Thoracic aorta (tissue), 2 donors: Measurements from ENCODE around the gene MAN1C1. TPM values are rescaled to one million over a fixed set of nuclear protein-coding genes. Genes with fewer than 3 reads are reported as not detected.
"Not testable (repeated sequence)": the region's sequence is repeated elsewhere in the genome, so short reads cannot be mapped to it uniquely, and the experiment has no call there.

Source experiments
- ATAC-seq: fragments of 150-250 bp; one replicate; pipeline ENCODE4 v1.8.0; 2017; ENCODE audit warnings: low read depth; ENCODE audit not compliant: insufficient number of reproducible peaks, low FRiP score
- DNase-seq: peaks from one replicate; pipeline ENCODE4 v3.0.0-alpha.2; 2020; ENCODE audit warnings: low spot score
- H3K27ac ChIP-seq, 2 donors: fragments of 200-600 bp; sonication (generic); 1 replicate in 1 of 2; 2 replicates in 1 of 2; pipeline ENCODE4 v1.5.1; 2016; ENCODE audit warnings: mild to moderate bottlenecking in 2 of 2, moderate library complexity in 2 of 2
- H3K27me3 ChIP-seq: fragments of 200-600 bp; sonication (generic); replicated peaks from 2 replicates; pipeline ENCODE4 v1.6.0; 2016; ENCODE audit warnings: mild to moderate bottlenecking; ENCODE audit not compliant: insufficient read depth
- H3K36me3 ChIP-seq: fragments of 200-600 bp; sonication (generic); one replicate; pipeline ENCODE4 v1.5.1; 2016
- H3K4me1 ChIP-seq, 2 donors: fragments of 200-600 bp; sonication (generic); 1 replicate in 1 of 2; 2 replicates in 1 of 2; pipeline versions ENCODE4 v1.5.1 to v1.6.0; 2016; ENCODE audit warnings: low read depth in 2 of 2, mild to moderate bottlenecking in 1 of 2; ENCODE audit not compliant: control insufficient read depth in 1 of 2
- H3K4me3 ChIP-seq: fragments of 200-600 bp; sonication (generic); 2 replicates; pipeline ENCODE4 v1.5.1; 2016; ENCODE audit warnings: mild to moderate bottlenecking
- H3K9me3 ChIP-seq: fragments of 200-600 bp; sonication (generic); 2 replicates; pipeline ENCODE4 v1.5.1; 2016
- total RNA-seq, 2 donors: library from RNA; depleted of rRNA; stranded (reverse); fragments of >200 nt; gene quantifications; one replicate each; pipeline versions ENCODE4 v1.1.0 to v1.2.3, GENCODE V29; 2016
- TF ChIP-seq, protein P1 (sequence below): fragments of 200-600 bp; sonication (generic); IDR thresholded peaks from one replicate; pipeline ENCODE4 v1.5.1; 2019; ENCODE audit warnings: antibody characterized with exemption

Gene MAN1C1
- total RNA-seq, 2 donors from 2014 or later = 21.0 to 26.0 TPM

DNA sequence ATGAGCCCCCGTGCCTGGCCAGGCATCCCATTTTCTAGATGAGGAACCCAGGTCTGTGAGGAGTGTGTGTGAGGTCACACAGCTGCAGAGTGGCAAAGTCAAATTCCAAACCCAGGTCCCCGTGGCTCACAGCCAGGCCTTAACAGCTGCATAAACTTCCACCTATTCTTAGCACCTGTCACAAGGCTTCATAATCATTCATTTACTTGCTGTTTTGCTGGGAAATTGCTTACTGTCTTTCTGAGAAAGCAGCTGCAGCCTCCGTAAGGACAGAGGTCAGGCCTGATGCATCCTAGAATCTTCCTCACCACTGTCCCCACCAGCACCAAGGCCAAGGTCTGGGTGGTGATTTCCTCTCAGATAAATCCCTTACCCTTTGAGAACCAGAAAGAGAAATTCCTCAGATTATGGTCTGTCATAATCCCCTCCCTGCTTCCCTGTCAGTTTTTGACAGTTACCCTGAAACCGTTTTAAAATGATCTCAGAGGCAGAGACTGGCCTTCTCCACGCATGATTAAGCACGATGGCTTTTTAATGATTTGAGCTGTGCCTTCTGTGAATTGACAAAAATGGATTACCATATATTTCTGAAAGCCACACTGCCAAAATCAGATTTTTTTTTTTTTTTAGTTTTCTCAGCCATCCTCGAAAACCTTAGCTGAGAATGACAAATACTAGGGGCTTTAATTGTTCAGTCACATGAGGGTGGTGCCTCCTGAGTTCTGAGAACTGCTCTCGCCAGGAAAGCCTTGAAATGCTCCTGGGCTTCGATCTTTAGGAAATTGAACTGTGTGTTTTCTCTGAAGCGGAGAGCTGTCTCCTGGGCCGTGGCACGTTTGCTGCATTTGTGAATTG lies 113.4 kb downstream of the MAN1C1 start:
- Histone ChIP-seq H3K27ac (no peak overlapping the region), H3K4me3 (no peak overlapping the region), H3K4me1 (peaks cover 8 to 36% of the 10 kb centered on the region in 2 donors), H3K36me3 (no peaks in the 10 kb centered on the region), H3K9me3 (no peaks in the 10 kb centered on the region), H3K27me3 (no peaks in the 10 kb centered on the region)
- DNase-seq = no peak
- ATAC-seq = no peak
- TF ChIP-seq, protein P1, sequence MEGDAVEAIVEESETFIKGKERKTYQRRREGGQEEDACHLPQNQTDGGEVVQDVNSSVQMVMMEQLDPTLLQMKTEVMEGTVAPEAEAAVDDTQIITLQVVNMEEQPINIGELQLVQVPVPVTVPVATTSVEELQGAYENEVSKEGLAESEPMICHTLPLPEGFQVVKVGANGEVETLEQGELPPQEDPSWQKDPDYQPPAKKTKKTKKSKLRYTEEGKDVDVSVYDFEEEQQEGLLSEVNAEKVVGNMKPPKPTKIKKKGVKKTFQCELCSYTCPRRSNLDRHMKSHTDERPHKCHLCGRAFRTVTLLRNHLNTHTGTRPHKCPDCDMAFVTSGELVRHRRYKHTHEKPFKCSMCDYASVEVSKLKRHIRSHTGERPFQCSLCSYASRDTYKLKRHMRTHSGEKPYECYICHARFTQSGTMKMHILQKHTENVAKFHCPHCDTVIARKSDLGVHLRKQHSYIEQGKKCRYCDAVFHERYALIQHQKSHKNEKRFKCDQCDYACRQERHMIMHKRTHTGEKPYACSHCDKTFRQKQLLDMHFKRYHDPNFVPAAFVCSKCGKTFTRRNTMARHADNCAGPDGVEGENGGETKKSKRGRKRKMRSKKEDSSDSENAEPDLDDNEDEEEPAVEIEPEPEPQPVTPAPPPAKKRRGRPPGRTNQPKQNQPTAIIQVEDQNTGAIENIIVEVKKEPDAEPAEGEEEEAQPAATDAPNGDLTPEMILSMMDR = no peak

DNA sequence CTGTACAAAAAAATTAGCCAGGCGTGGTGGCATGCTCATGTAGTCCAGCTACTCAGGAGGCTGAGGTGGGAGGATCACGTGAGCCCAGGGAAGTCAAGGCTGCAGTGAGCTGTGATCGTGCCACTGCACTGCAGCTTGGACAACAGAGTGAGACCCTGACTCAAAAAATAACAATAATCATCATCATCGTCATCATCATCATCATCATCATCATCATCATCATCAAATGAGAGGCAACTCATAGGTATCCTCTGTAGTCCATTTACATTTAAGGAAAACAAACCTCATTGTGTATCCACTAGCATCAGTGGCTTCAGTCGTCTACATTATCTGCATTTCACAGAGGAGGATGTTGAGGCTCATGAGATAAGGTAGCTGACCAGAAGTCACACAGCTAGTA lies 114.6 kb downstream of the MAN1C1 start:
- peaks cover 8 to 36% of the 10 kb centered on the region in 2 donors for H3K4me1 ChIP-seq

DNA sequence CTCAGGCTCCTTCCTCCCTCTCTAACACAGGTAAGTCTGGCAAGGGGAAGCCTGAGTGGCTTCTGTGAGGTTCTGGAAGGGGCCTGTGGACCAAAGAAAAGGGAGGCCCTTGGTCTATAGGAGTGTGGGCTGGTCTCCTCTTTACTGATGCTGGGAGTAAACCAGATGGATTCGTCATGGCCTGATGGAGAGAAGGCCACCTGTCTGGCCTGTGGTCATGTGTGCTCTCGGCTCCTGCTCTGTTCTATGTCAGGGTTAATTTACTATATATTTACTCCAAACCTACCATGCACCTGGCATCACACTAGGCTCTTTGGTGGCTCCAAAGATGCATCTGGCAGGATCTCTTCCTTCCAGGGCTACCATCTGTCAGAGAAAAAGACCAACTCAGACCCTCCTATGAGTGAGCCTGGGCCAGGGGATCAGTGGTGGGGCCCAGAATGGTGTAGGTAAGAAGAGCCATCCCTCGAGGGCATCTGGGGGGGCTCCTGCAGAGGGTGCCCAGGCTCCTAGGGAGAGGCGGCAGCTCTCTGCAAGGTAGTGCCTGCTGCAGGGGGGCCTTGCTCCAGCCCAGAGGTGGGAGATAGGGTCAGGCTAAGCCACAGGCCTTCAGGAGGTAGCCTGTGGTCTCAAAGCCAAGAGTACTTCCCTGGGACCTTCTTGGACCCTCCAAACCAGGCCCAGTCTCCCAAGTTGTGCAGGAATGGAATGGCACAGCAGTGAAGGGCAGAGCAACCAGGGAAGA lies 115.2 kb downstream of the MAN1C1 start:
- ATAC-seq (no peak), DNase-seq (no peak)
- Histone ChIP-seq H3K27me3 (no peaks in the 10 kb centered on the region), H3K27ac (no peak overlapping the region), H3K9me3 (no peaks in the 10 kb centered on the region), H3K4me1 (peaks cover 8 to 36% of the 10 kb centered on the region in 2 donors), H3K4me3 (no peak overlapping the region), H3K36me3 (no peaks in the 10 kb centered on the region)
- TF ChIP-seq, protein P1 = no peak

More for the DNA sequence above, 114.6 kb downstream of the MAN1C1 start:
- Histone ChIP-seq H3K4me3 (no peak overlapping the region), H3K9me3 (no peaks in the 10 kb centered on the region), H3K27ac (no peak overlapping the region), H3K36me3 (no peaks in the 10 kb centered on the region), H3K27me3 (no peaks in the 10 kb centered on the region)
- DNase-seq = no peak
- TF ChIP-seq, protein P1 = no peak
- no peak for ATAC-seq

- Histone ChIP-seq H3K27ac (no peak overlapping the region), H3K27me3 (no peaks in the 10 kb centered on the region), H3K4me3 (no peak overlapping the region), H3K9me3 (no peaks in the 10 kb centered on the region), H3K36me3 (no peaks in the 10 kb centered on the region), H3K4me1 (peaks cover 8 to 29% of the 10 kb centered on the region in 2 donors)
- TF ChIP-seq, protein P1 = no peak
- DNase-seq (no peak), ATAC-seq (no peak)
These were observed 116.2 kb downstream of the MAN1C1 start for GRCh38 chr1:25732821-25733220.

- Histone ChIP-seq H3K4me3 (no peak overlapping the region), H3K27me3 (no peaks in the 10 kb centered on the region), H3K27ac (no peak overlapping the region), H3K4me1 (peaks cover 8 to 25% of the 10 kb centered on the region in 2 donors), H3K36me3 (no peaks in the 10 kb centered on the region), H3K9me3 (no peaks in the 10 kb centered on the region)
- TF ChIP-seq, protein P1 = no peak
- no peak for DNase-seq
- no peak for ATAC-seq
These were observed 116.7 kb downstream of the MAN1C1 start for GRCh38 chr1:25733271-25733670.

- DNase-seq, H3K36me3 ChIP-seq, H3K27ac ChIP-seq, H3K9me3 ChIP-seq, ATAC-seq, H3K27me3 ChIP-seq, H3K4me3 ChIP-seq: not testable (repeated sequence)
- H3K4me1 ChIP-seq = peaks cover 8 to 15% of the 10 kb centered on the region in 2 donors
These were observed 118.4 kb downstream of the MAN1C1 start for GRCh38 chr1:25734991-25735390.
